HFFc6 (cell line): Measurements from ENCODE around the gene MRC2. TPM values are rescaled to one million over a fixed set of nuclear protein-coding genes. Genes with fewer than 3 reads are reported as not detected.

Experiments used
- DNase-seq: peaks from one replicate; pipeline ENCODE4 v3.0.0-alpha.2; 2018
- H3K27ac Mint-ChIP-seq: 2 replicates; pipeline ENCODE4 v1.8.0; 2020; ENCODE audit warnings: mild to moderate bottlenecking, mixed read lengths
- H3K27me3 Mint-ChIP-seq: 2 replicates; pipeline ENCODE4 v1.8.0; 2021; ENCODE audit warnings: mild to moderate bottlenecking, moderate library complexity, mixed read lengths; ENCODE audit not compliant: insufficient read depth
- H3K36me3 Mint-ChIP-seq: 2 replicates; pipeline ENCODE4 v1.8.0; 2021; ENCODE audit warnings: low read depth, mixed read lengths
- H3K4me1 Mint-ChIP-seq: 2 replicates; pipeline ENCODE4 v1.8.0; 2020; ENCODE audit warnings: low read depth, mixed read lengths
- H3K4me3 Mint-ChIP-seq: 2 replicates; pipeline ENCODE4 v1.8.0; 2020; ENCODE audit warnings: mild to moderate bottlenecking, moderate library complexity, mixed read lengths
- H3K9me3 Mint-ChIP-seq: 2 replicates; pipeline ENCODE4 v1.8.0; 2020; ENCODE audit warnings: mild to moderate bottlenecking, mixed read lengths
- total RNA-seq, 6 experiments: library from RNA; stranded (reverse); fragmentation: NEBNext Ultra II Directional; extraction: Animal tissue kit (Norgen Biotek cat#: 25700); gene quantifications; 2 replicates in 1 of 6; 3 replicates in 5 of 6; pipeline ENCODE4 v1.2.3, GENCODE V29; 2021
- TF ChIP-seq, protein P1 (sequence below): fragments of 200-600 bp; sonication (generic); IDR thresholded peaks from 2 replicates; pipeline ENCODE4 v1.5.0; 2021; ENCODE audit warnings: antibody characterized with exemption, mild to moderate bottlenecking

Gene MRC2
- total RNA-seq, 6 experiments from 2014 or later = 255 to 313 (median 279) TPM

- no peak overlapping the region for H3K4me3 Mint-ChIP-seq
- H3K9me3 Mint-ChIP-seq = no peaks in the 10 kb centered on the region
- DNase-seq = no peak
- TF ChIP-seq, protein P1, sequence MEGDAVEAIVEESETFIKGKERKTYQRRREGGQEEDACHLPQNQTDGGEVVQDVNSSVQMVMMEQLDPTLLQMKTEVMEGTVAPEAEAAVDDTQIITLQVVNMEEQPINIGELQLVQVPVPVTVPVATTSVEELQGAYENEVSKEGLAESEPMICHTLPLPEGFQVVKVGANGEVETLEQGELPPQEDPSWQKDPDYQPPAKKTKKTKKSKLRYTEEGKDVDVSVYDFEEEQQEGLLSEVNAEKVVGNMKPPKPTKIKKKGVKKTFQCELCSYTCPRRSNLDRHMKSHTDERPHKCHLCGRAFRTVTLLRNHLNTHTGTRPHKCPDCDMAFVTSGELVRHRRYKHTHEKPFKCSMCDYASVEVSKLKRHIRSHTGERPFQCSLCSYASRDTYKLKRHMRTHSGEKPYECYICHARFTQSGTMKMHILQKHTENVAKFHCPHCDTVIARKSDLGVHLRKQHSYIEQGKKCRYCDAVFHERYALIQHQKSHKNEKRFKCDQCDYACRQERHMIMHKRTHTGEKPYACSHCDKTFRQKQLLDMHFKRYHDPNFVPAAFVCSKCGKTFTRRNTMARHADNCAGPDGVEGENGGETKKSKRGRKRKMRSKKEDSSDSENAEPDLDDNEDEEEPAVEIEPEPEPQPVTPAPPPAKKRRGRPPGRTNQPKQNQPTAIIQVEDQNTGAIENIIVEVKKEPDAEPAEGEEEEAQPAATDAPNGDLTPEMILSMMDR = no peak
- H3K27ac Mint-ChIP-seq = no peak overlapping the region
- no peaks in the 10 kb centered on the region for H3K27me3 Mint-ChIP-seq
- peaks cover 38% of the 10 kb centered on the region for H3K4me1 Mint-ChIP-seq
- peaks cover 44% of the 10 kb centered on the region for H3K36me3 Mint-ChIP-seq
Observed at GRCh38 chr17:62596662-62597061, 30.8 kb upstream of the MRC2 start.

DNA sequence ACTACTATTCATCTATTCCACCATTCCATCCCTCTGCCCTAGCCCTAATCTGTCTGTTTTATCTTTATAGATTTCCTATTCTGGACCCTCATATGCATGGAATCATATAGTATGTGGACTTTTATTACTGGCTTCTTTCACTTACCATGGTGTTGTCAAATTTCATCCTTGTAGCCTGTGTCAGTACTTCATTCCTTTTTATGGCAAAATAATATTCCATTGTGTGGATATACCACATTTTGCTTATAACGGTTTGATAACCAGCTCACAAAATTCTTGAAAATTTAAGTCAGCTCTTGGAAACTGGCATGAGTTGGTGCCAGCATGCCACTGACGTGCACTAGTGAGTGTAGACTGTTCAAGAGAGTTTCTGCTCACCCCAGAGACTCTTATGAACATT, 30.3 kb upstream of the MRC2 start:
- Mint-ChIP-seq H3K9me3 (no peaks in the 10 kb centered on the region), H3K27ac (peak overlapping the region; percentile 53; the same call in 1 of the 2 replicates), H3K36me3 (peaks cover 49% of the 10 kb centered on the region), H3K27me3 (no peaks in the 10 kb centered on the region), H3K4me1 (peaks cover 39% of the 10 kb centered on the region), H3K4me3 (no peak overlapping the region)
- TF ChIP-seq, protein P1 = no peak
- DNase-seq = no peak

DNA sequence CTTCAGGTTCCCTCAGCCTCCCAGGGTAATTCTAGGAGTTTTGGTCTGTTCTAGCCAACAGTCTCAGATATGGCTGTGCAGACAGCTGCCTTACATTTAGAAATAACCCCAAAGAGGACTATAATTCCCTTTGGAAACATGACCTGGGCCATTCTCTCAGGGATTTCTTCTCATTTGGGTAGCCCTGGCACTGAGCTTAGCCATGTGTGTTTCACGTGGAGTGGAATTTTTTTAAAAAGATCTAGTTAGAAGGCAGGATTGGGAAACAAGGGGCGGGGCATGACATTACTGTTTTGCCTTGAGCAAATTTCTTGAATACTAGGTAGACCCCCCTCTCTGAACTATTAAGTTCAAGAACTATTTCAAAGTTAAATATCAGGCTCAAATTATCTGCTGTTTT, 29.6 kb upstream of the MRC2 start:
- peak; percentile 28 for DNase-seq
- Mint-ChIP-seq H3K4me3 (no peak overlapping the region), H3K36me3 (peaks cover 56% of the 10 kb centered on the region), H3K4me1 (peaks cover 31% of the 10 kb centered on the region), H3K9me3 (no peaks in the 10 kb centered on the region), H3K27me3 (no peaks in the 10 kb centered on the region), H3K27ac (peak overlapping the region; percentile 53)
- TF ChIP-seq, protein P1 = no peak

DNA sequence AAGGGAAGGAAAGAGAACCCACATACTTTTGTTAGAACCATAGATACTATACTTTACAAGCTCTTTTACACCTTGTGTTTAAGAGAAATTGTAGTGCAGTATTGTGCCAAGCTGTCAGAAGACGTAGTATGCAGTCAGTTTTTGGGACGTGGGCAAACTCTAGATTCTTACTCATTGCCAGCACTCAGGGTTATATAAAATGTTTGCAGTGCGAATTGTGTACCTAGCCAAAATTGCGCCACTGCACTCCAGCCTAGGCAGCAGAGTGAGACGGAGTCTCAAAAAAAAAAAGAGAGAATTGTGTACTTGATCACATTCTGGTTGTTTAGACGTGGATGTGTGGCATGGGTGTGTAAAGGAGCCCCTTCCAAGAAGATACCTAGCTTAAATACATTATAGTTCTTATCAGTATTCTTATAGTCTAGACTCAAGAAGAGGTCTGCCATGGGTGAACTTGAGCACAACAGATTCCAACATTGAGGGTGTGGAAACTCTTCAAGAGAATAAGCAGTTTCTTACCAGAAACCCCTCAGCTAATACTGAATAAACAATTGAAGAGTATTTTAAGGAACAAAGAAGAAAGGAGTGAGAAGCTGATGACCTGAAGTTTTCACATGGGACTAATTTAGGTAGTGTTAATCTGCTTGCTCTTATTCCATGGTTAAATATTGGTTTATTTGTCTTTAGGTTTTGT, 27.4 kb upstream of the MRC2 start:
- TF ChIP-seq, protein P1 = no peak
- no peak overlapping the region for H3K27ac Mint-ChIP-seq
- DNase-seq = no peak
- no peaks in the 10 kb centered on the region for H3K27me3 Mint-ChIP-seq
- H3K4me3 Mint-ChIP-seq = no peak overlapping the region
- no peaks in the 10 kb centered on the region for H3K9me3 Mint-ChIP-seq
- H3K36me3 Mint-ChIP-seq = peaks cover 57% of the 10 kb centered on the region
- peaks cover 29% of the 10 kb centered on the region for H3K4me1 Mint-ChIP-seq

- TF ChIP-seq, protein P1 = no peak
- Mint-ChIP-seq H3K4me1 (peaks cover 29% of the 10 kb centered on the region), H3K27me3 (no peaks in the 10 kb centered on the region), H3K36me3 (peaks cover 52% of the 10 kb centered on the region), H3K27ac (no peak overlapping the region), H3K4me3 (no peak overlapping the region), H3K9me3 (no peaks in the 10 kb centered on the region)
- DNase-seq = no peak
Observed at GRCh38 chr17:62600805-62601204, 26.7 kb upstream of the MRC2 start.
